Mucosa of descending colon (tissue), 3 donors: ENCODE results near the gene ANTKMT. TPM values are rescaled to one million over a fixed set of nuclear protein-coding genes. Genes with fewer than 3 reads are reported as not detected.

Experiments
- ATAC-seq: fragments of 200-7000 bp; cut with Tn5 transposase; one replicate; pipeline ENCODE4 v1.9.1; 2020; ENCODE audit warnings: mild to moderate bottlenecking, moderate library complexity
- DNase-seq, 3 donors: peaks; one replicate each; pipeline ENCODE4 v3.0.0-alpha.2; 2020
- H3K36me3 ChIP-seq: fragments of 200-600 bp; one replicate; pipeline ENCODE4 v1.8.0; 2021; ENCODE audit warnings: low read depth, mild to moderate bottlenecking
- H3K4me1 ChIP-seq: fragments of 200-600 bp; one replicate; pipeline ENCODE4 v1.8.0; 2021; ENCODE audit warnings: low read depth, mild to moderate bottlenecking
- H3K4me3 ChIP-seq: fragments of 200-600 bp; one replicate; pipeline ENCODE4 v1.8.0; 2021; ENCODE audit warnings: mild to moderate bottlenecking
- H3K9me3 ChIP-seq: fragments of 200-600 bp; one replicate; pipeline ENCODE4 v1.8.0; 2021; ENCODE audit warnings: mild to moderate bottlenecking
- intact Hi-C, 2 donors: fragments of 100-400 bp; cut with DNase I in 1 of 2; cut with micrococcal nuclease in 1 of 2; formaldehyde crosslinking; loops; one replicate each; pipeline versions ENCODE4 v1.11.0 to v1.11.1; 2022; cut with DNase I, micrococcal nuclease
- microRNA-seq: library from miRNA; unstranded; fragments of <30 nt; microRNA quantifications from one replicate; pipeline ENCODE4, GENCODE V29; 2019
- total RNA-seq, 3 donors: library from RNA; stranded (reverse); fragmentation: NEBNext Ultra II Directional in 2 of 3; extraction: Animal tissue kit (Norgen Biotek cat#: 25700) in 2 of 3; gene quantifications; one replicate each; pipeline versions ENCODE4 v1.2.1 to v1.2.4, GENCODE V29; 2021 to 2023
- TF ChIP-seq, protein P1 (sequence below): fragments of 200-600 bp; IDR thresholded peaks from one replicate; pipeline ENCODE4 v1.8.0; 2022; ENCODE audit warnings: antibody characterized with exemption, mild to moderate bottlenecking
- donor health status: DM: no; HTN: no; CAD: no; lungs with moderate emphysema.
- donor health status: DM: no; HTN: no; CAD: no.
- donor health status: DM: no; HTN: yes; CAD: no.

Gene ANTKMT
- total RNA-seq, 3 donors from 2014 or later = 36.2 to 39.9 (median 39.8) TPM

GRCh38 chr16:770411-770810 is 49.5 kb downstream of the ANTKMT start:
- ATAC-seq (no peak), DNase-seq (no peak)
- TF ChIP-seq, protein P1, sequence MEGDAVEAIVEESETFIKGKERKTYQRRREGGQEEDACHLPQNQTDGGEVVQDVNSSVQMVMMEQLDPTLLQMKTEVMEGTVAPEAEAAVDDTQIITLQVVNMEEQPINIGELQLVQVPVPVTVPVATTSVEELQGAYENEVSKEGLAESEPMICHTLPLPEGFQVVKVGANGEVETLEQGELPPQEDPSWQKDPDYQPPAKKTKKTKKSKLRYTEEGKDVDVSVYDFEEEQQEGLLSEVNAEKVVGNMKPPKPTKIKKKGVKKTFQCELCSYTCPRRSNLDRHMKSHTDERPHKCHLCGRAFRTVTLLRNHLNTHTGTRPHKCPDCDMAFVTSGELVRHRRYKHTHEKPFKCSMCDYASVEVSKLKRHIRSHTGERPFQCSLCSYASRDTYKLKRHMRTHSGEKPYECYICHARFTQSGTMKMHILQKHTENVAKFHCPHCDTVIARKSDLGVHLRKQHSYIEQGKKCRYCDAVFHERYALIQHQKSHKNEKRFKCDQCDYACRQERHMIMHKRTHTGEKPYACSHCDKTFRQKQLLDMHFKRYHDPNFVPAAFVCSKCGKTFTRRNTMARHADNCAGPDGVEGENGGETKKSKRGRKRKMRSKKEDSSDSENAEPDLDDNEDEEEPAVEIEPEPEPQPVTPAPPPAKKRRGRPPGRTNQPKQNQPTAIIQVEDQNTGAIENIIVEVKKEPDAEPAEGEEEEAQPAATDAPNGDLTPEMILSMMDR = no peak
- intact Hi-C loops = no loop called here
- H3K9me3 ChIP-seq = no peaks in the 10 kb centered on the region
- no peaks in the 10 kb centered on the region for H3K4me1 ChIP-seq
- no peak overlapping the region for H3K4me3 ChIP-seq
- H3K36me3 ChIP-seq = no peaks in the 10 kb centered on the region

Small RNA genes within 50 kb of the gene (microRNA-seq; reads per million reads assigned to microRNA genes)
- gene MIR662 = not detected

Other genes with a start within 250 kb of the ANTKMT start
- 100 to 1,000 TPM in 2 of 3 donors, 10 to 100 TPM in 1; 73.5 to 110 (median 109) TPM for gene CAPN15, start 193.4 kb upstream of the ANTKMT start, total RNA-seq
- gene PRR35, start 160.8 kb upstream of the ANTKMT start, total RNA-seq = not detected
- gene NHLRC4, start 154.1 kb upstream of the ANTKMT start, total RNA-seq = under 1 TPM; 0.26 to 0.82 (median 0.36) TPM
- gene PIGQ, start 151.2 kb upstream of the ANTKMT start, total RNA-seq = 10 to 100 TPM; 37.8 to 39.6 (median 38.4) TPM
- 10 to 100 TPM; 31.2 to 51.0 (median 40.1) TPM for gene RAB40C, start 131.1 kb upstream of the ANTKMT start, total RNA-seq
- gene WFIKKN1, start 90.2 kb upstream of the ANTKMT start, total RNA-seq = 1 to 10 TPM; 1.1 to 2.2 (median 1.6) TPM
- 10 to 100 TPM; 40.3 to 52.4 (median 50.0) TPM for gene METTL26, start 84.8 kb upstream of the ANTKMT start, total RNA-seq
- gene MCRIP2, start 79.3 kb upstream of the ANTKMT start, total RNA-seq = 100 to 1,000 TPM in 2 of 3 donors, 10 to 100 TPM in 1; 76.3 to 116 (median 100) TPM
- 10 to 100 TPM; 35.0 to 54.9 (median 50.2) TPM for gene WDR90, start 71.8 kb upstream of the ANTKMT start, total RNA-seq
- gene RHOT2, start 53.0 kb upstream of the ANTKMT start, total RNA-seq = 100 to 1,000 TPM; 124 to 138 (median 127) TPM
- 1 to 10 TPM; 2.8 to 3.4 (median 3.0) TPM for gene RHBDL1, start 45.5 kb upstream of the ANTKMT start, total RNA-seq
- gene STUB1, start 40.7 kb upstream of the ANTKMT start, total RNA-seq = 100 to 1,000 TPM in 2 of 3 donors, 10 to 100 TPM in 1; 77.8 to 119 (median 108) TPM
- 10 to 100 TPM; 39.5 to 60.5 (median 46.9) TPM for gene JMJD8, start 36.8 kb upstream of the ANTKMT start, total RNA-seq
- gene WDR24, start 30.7 kb upstream of the ANTKMT start, total RNA-seq = 10 to 100 TPM in 2 of 3 donors, 1 to 10 TPM in 1; 9.2 to 13.4 (median 10.5) TPM
- 1 to 10 TPM; 1.3 to 2.2 (median 2.1) TPM for gene FBXL16, start 15.3 kb upstream of the ANTKMT start, total RNA-seq
- gene METRN, start 6.0 kb upstream of the ANTKMT start, total RNA-seq = 10 to 100 TPM; 15.8 to 34.5 (median 22.0) TPM
- under 1 TPM; 0.47 to 0.96 (median 0.80) TPM for gene CCDC78, start 5.3 kb downstream of the ANTKMT start, total RNA-seq
- 1 to 10 TPM; 1.9 to 6.6 (median 3.5) TPM for gene HAGHL, start 6.0 kb downstream of the ANTKMT start, total RNA-seq
- 10 to 100 TPM; 37.7 to 48.7 (median 47.6) TPM for gene CIAO3, start 19.9 kb downstream of the ANTKMT start, total RNA-seq
- gene MSLN, start 39.6 kb downstream of the ANTKMT start, total RNA-seq = 1 to 10 TPM; 3.4 to 7.0 (median 4.7) TPM
- 10 to 100 TPM; 19.8 to 20.0 (median 19.8) TPM for gene RPUSD1, start 67.2 kb downstream of the ANTKMT start, total RNA-seq
- gene CHTF18, start 67.5 kb downstream of the ANTKMT start, total RNA-seq = 10 to 100 TPM; 11.9 to 32.4 (median 12.3) TPM
- gene GNG13, start 79.6 kb downstream of the ANTKMT start, total RNA-seq = 1 to 10 TPM in 1 of 3 donors, under 1 TPM in 1, not detected in 1; 0.31 to 1.0 TPM
- 10 to 100 TPM; 16.4 to 26.5 (median 25.1) TPM for gene LMF1, start 249.8 kb downstream of the ANTKMT start, total RNA-seq